Epidermal melanocyte (primary cell): Measurements from ENCODE around the gene KCNN3.

Experiments
- DNase-seq: peaks from one replicate; pipeline ENCODE4 v3.0.0; 2011; ENCODE audit warnings: low spot score; ENCODE audit not compliant: insufficient read length

The KCNN3 gene

DNA sequence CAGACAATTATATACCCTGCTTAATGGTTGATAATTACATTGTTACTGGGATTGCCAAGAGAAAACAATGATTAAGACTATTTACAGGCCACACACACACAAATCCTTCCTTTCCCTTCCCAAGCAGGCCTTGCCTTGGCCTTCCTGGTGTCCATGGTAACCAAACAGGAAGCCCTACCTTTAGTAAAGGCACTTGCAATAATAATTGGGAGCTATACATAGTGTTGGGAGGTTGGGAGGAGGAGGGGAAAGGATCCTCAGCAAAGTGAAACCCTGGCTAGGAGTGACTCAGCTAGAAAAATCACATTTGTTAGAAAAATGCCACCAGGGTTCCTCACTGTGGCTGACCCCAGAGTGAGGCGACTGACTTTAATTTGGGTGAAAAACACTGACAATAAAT, 139.8 kb downstream of the KCNN3 start:
- no peak for DNase-seq

DNA sequence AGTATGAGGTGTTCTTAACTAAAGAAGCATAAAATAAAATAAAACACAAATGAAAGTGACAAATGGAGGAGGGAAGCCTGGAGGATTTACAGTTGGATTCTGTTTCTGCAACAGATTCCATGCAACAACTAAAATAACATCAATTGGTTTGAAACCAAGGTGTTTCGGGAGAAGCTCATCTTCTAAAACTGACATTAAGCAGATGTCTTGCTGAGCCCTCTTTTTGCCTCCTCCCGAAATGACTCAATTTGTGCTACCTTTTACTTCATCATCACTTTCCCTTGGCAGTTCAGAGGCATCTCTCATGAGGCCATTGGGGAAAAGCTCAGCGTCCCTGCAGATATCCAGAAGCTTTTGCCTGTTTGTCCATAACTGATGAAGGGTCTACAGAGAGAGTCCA, 140.5 kb downstream of the KCNN3 start:
- DNase-seq = no peak

DNA sequence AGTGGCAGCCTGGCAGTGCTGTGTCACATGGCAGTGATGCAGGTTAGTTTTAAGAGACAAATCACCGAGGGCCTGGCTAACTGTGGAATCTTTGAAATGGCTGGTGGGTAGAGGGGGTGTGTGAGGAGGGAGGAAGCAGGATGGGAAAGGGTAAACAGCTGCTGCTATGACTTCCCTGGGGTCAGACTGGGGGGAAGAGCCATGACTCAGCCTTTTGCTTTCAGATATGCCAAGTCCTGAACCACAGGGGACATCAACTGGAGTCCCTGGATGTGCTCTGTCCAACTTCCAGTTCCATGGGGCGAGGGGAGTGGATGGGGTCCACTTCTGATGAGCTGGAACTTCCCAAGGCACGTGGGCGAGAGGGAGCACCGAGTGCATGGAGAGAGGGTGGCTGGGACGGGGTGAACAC, 141.0 kb downstream of the KCNN3 start:
- DNase-seq = no peak

DNA sequence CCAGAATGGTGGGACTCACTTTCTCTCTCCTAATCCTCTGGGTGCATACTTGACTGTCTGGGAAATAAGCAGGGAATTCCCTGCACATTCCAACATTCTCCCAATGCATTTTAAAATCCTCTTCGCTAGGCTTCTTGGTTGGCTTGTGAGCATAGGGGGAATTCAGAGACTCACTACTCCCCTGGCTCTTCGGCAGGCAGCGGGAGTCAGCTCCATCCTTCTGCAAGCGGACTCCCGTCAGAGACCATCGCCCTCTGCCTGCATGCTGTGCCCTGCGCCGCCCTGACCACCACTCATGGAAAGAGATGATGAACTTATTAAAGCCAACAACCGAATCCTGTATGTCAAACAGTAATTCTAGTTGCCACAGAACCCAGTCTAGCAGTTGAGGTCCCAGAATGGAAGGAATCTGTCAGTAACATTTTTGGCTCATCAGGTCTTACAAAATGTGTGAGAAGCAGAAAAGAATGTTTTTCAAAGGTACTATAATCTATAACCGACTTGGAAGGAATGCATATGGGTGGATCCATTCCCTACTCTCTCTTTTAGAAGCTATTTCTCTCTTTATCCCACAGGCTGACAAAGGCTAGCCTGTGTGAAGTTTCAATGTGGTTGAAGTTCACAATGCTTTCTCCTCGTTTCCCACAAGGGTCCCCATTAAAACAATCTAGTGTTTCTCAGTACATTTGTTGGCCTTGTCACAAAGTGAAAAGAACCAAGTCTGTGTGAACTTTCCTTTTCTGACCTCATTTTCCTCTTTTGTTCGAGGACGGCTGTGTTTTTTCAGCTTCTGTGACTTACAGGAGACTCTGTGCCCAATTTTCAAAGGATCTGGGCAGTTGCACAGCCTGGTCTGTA, 143.0 kb downstream of the KCNN3 start:
- no peak for DNase-seq

DNA sequence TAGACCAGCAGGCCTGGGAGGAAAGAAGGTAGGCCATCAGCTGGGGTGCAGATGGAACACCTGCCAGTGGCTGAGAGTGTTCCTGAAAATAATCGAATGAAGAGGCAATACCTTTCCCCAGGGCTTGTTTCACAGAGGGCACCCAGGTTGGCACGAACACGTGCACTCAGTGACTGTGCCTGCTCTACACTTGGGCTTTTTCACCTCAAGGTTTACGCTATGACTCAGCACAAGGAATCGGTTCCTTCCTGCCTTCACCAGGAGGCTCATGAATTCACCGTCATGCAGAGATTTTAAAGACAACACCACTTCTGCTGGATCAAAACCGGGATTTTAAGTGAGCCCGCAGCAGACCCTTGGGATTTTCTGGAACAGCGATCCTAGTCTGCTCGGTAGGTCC, 143.6 kb downstream of the KCNN3 start:
- DNase-seq = no peak

DNA sequence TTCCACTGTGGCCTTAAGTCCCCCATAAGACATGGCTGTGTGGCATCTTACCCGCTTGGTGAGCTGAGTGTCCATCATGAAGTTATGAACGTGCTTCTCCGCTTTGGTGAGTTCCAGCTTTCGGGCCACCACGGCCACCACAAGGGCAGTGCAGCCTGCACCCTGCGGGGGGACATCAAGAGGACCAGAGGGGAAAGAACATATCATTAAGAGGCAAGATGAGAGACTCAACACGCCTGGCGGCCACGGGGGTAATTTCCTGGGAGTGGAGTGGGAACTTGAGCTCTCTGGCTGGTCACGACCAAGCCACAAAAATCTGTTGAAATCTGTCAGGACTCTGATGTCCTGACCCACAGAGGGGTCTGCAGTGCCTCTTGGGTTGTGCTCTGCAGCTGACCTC, 144.2 kb downstream of the KCNN3 start:
- DNase-seq = no peak

DNA sequence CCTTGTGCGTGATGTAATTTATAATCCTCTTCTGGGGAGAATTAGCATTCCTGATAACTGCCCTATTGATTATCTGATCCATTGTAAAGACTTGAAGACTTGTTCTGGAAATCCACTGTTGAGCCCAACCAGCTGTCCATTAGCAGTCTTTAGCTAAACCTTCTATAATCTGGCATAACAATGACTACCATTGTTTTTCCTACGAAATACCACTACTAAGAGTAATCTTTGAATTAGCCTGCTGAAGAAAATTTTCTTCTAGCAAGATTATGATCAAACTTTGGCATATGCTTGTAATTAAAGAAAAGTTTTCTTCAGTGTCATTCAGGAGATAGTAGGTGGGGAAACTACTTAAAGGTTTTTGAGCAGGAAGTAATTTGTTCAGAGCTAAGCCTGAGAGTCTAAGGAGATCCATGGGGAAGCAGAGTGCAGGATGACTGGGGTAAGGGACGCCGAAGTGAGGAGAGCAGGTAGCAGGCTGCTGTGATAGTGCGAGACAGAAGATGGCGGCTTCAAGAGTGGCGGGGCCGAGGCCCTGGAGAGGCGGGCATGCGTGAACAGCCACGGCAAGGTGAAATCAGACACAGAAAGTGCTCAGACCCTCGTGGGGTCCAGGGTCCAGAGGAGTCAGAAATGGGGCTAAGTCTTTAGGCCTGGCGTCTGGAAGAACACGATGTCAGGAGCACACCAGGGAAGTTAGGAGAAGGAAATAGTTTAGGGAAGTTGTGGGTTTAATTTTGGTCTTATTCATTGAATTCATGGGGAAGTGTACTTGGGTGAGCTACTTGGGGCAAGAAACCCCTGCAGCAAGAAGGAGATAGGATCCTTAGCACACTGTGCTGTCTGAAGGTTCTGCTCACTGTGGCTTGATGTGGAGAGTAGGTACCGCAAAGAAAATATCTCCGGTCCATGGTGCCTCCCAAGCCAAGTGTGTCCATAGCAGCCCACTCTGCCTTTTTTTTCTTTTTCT, 149.5 kb downstream of the KCNN3 start:
- no peak for DNase-seq

DNA sequence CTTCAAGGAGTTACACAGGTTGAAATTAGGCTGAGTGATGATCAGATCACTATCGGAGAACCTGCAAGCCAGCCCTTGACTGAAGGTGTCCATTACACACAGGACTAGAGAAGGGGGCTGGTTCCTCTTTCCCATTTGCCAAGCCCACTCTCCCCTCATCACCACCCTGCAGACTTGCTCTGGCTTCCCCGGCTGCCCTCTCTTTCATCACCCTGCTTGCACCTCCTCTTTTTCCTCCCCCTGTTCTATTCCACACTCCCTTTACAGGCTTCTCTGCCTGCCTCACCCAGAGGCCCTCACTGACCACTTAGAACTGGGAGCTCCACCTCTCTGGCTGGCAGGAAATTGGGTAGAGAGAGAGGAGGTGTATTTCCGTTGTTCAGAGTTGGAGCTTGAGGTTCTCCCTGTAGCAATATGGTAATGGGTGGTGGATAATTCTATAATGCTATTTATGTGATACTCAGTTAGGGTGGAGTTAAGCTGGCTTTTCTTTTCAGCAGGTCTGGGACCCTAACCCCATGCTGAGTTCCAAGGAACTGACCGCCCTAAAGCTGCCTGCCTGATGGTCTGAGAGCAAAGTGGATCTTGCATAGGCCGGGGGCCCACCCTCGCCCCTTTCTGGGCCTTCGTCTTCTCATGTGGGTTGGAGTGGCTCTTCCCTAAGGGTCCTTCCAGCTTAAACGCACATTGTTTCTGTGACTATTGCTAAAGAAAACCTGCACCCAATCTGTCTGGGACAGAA, 150.3 kb downstream of the KCNN3 start:
- DNase-seq = no peak

DNA sequence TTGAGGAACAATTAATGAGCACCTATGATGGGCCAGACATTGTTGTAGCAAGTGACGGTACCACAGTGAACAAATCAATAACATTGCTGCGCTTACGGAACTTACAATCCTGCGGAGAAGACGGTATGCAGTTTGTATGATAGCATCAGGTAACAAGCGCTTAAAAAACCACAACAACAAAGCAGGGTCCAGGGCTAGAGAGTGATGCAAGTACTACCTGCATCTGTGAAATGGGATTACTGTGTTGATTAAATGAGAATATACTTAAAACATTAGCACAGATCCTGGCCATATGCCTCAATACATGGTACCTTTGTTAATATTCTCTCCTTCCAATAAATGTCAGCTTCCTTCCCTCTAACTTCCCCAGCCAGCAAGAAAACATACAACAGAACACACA, 151.5 kb downstream of the KCNN3 start:
- no peak for DNase-seq

DNA sequence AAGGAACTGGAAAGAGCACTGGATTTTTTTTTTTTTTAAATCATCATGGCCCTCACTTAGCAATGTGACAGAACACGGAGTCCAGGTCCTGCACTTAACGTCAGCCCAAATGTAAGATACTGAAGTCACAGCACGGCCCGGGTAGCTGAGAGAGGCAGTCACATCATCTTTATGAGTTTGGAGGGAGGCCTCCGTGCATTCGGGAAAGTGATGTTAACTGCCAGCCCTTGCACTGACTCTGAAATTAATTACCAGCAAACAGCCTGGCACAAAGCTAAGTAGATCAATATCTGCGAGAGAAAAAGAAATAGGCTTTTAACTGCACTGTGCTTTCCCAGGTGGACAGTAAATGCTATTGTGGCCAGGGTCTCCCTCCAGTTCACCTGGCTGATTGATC, 152.6 kb downstream of the KCNN3 start:
- DNase-seq = no peak

DNA sequence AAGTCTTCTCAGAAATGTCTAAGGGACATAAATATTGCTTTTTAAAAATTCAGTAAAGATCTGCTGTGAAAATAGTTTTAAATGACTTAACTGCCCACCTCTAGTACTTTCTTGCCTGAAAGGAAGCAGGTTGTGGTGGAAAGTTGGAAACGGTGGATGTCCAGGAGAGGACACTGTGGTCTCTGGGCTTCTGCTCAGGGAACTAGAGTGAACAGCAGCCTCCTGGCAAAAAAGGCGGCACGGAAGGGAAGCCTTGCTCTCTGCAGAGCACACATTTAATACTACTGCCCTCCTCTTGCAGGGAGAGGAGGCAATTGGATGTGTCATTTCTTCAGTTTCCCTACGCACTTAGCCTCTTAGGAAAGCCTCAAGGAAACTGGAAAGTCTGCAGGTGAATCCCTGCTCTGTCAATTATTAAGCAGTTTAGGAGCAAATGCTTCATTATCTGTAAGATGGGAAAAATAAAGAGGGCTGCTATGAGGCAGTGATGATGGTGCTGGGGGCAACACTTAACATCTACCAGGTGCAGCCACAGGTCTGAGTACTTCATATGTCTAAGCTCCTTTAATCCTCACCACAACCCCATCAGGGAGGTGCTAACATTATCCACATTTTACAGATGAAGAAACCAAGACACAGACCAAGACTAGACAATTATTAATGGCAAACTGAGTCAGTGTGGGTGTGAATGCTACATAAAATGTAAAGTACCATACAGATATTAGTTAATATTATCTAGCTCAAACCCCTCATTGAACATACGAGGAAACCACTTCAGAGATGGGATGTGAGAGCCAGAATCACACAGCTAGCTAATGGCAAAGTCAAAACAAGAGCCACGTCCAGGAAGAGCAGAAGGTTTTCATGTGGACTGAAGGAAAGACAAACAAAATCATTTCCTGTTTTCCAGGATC, 153.2 kb downstream of the KCNN3 start:
- no peak for DNase-seq

DNA sequence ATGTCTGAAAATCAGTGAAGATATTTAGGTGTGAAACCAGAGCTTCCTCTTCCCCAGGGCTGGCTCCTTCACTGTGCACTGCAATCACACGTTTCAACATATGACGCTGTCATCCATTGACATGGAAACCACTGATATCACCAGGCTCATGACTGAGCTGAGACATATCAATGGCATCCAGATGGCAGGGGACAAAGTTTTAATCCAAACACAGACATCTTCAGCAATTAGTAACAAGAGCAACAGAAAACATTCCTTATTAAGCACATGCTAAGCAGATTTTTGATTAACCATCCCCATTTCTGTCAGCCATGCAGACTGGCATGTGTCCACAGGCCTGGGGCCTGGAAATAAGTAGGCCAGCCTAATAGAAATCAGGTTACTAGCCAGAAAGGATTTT, 154.1 kb downstream of the KCNN3 start:
- no peak for DNase-seq

DNA sequence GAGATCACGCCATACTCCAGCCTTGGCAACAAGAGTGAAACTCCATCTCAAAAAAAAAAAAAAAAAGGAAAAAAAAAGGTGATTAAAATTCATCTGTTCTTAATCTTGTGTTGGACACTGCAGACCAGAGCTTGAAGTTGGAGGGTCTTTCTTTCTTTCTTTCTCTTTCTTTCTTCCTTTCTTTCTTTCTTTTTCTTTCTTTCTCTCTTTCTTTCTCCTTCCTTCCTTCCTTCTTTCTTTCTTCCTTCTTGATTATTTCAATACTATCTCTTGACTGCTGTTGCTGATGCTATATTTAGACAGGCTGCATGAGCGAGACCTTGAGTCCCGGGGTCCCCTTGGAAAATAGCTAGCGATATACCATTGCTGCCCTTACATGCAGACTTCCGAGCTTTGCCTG, 154.7 kb downstream of the KCNN3 start:
- DNase-seq = no peak

DNA sequence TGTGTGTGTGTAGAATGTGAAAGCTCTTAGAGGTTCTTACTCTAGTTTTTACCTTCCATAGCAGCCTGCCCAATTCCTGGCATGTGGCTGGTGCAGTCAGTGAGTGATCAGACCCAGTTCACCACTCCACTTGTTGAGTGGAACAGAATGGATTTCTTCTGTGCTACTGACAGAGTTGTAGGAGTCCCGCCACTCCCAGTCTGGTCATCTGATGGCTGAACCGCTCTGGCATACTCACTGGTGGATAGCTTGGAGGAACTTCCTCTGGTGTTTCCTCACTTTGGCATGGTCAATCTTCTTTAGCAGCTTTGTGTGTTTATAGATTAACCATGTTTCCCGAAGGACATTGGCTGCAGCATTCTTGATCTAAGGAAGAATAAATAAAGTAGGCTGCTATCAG, 155.4 kb downstream of the KCNN3 start:
- no peak for DNase-seq

DNA sequence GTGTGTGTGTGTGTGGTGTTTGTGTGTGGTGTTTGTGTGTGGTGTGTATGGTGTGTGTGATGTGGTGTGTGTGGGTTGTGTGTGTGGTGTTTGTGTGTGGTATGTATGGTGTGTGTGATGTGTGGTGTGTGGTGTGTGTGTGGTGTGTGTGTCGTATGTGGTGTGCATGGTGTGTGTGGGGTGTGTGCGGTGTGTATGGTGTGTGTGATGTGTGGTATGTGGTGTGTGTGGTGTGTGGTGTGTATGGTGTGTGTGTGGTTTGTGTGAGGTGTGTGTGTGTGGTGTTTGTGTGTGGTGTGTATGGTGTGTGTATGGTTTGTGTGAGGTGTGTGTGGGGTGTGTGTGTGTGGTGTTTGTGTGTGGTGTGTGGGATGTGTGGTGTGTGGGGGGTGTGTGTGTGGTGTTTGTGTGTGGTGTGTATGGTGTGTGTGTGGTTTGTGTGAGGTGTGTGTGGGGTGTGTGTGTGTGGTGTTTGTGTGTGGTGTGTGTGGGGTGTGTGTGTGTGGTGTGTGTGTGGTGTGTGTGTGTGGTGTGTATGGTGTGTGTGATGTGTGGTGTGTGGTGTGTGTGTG, 155.9 kb downstream of the KCNN3 start:
- DNase-seq = no peak

DNA sequence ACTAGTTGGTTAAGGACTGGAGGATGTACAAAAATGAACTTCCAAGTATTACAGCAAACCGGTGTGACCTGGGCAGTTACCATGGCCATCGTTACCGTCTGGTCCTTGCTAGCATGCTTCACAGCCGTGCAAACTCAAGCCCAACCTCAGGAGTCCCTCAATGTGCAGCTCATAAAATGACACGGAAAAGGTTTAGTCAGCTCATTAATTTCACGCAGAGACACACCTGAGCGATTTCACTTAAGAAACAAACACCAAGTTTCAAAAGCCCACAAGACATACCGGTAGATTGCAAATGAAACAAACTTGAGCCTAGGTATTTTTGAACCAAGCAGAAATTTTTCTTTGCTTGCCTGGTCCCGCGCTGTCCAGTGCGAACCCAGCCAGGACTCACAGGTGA, 157.1 kb downstream of the KCNN3 start:
- DNase-seq = no peak

DNA sequence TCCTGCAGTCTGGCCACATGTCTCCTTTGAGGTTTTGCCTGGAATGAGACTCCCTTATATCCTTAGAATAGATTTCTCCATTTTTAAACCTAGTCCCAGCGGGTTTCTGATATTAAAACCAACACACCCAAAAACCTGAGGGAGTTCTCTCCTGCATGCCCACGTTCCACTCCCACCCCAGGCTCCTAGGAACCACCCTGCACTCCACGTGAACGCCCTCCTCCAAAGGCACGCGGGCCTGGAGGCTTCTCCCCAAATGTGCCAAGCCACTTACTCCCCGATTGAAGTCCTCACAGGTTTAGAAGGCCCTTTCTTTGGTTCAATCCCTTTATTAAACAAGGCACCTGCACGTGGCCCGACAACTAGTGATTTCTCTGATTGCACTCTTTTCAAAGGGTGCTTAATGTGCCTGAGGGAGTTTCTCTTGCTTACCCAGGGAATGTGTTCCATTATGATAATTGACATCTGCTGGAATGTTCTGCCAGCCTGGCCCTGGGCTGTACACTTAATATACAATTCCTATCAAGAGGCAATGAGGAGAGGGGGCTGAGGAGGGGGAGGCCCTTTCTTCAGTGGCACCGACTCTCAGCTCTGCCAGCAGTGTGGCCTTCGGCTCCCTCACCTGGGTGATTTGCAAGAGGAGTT, 157.8 kb downstream of the KCNN3 start:
- DNase-seq = no peak

DNA sequence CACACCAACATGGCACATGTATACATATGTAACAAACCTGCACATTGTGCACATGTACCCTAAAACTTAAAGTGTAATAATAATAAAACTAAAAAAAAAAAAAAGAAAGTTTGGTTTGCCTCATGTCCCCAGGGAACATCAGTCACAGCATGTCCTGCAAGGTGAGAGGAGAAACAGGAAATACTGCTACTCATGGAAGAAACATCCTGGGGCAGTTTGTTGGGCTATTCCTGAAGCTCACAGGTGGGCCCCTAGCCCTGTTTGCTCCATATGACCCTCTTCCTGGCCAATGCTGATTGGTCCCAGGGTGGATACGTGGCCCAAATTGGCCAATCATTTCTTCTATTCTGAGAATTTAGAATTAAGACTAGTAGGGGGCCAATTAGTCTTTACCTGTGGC, 158.7 kb downstream of the KCNN3 start:
- no peak for DNase-seq

DNA sequence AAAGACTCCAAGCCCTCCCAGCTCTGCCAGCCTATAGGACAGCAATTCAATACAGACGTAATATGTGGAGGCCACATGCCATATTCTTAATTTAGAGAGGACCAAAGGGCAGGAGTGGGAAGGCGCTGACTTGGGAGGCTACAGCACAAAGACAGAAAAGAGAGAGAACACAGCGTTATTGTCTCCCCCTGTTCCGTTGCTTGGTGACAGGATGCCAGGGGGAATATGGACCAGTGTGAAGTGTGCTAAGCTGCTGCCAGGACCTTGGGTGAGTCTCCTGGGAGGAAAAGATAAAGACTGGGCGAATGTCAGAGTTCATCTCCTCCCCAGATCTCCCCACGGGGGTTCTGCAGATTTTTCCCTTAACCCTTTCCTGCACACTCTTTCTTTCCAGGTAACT, 160.0 kb downstream of the KCNN3 start:
- no peak for DNase-seq
